Smooth muscle cell of the brain vasculature (primary cell): ENCODE measurements around the gene BOD1.

ENCODE experiments used
- DNase-seq: peaks from one replicate; pipeline ENCODE4 v3.0.0-alpha.2; 2012; ENCODE audit warnings: low read depth, low spot score

The BOD1 gene

DNA sequence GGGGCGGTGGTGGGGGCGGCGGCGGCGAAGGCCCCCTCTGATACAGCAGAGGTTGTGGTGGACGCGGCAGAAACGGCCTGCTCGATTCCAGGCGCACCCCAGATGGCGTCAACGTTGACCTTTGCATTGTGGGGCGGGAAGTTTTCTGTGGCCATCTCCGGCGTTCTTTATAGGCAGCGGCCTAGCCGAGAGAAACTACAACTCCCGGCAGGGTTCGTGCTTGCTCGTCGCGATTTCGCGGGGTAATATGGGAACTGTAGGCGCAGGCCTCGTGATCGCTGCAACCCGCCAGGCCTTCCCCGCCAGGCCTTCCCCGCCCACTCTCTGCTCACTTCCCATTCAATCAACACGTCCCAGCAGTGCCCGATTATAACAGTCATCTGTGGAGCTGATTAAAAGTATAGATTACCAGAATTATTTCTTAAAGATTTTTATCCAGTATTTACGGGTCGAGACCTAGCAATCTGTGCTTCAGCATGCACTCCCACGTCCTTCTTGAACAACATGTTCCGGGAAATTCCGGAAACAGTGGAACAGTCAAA, at the start of gene BOD1:
BOD1 (minus strand) TSS at position 74 of the 542 bp plus-strand sequence. CDS start 214 bp downstream, outside the sequence.
- peak; percentile 94 for DNase-seq

DNA sequence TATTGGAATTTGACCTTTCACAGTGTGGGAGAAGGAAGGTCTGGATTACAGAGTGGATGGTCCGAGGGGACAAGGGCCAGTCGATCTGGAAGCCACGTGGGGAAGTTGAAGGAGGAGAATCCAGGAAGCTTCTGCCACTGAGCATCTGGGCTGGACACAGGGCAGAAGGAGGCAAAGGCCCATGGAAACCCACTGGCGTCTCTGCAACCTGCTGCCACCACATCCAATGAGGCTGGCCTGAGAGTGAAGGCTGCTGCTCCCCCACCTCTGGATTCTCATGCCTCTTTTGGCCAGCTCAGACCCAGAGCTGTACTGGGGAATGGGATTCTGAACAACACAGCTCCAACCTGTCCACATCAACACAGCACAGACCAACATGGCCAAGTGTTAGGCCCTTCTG, 48.9 kb upstream of the BOD1 start:
- no peak for DNase-seq

DNA sequence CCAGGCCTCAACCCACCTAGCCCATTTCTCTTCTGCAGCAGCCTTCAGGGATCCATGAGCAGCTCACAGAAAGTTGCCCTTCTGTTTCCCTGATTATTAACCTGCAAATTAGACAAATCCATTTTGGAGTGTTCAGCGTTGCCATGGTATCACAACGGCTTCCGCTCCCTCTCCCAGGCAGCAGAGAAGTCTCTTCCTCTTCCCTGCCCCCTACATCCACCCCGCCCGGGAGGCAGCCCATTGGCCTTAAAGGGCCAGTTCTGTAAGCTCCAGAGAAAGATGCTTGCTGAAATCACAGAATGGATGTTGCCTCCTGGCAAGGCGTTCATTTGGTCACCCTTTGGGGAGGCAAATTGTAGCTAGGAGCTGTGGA, 47.7 kb upstream of the BOD1 start:
- no peak for DNase-seq

DNA sequence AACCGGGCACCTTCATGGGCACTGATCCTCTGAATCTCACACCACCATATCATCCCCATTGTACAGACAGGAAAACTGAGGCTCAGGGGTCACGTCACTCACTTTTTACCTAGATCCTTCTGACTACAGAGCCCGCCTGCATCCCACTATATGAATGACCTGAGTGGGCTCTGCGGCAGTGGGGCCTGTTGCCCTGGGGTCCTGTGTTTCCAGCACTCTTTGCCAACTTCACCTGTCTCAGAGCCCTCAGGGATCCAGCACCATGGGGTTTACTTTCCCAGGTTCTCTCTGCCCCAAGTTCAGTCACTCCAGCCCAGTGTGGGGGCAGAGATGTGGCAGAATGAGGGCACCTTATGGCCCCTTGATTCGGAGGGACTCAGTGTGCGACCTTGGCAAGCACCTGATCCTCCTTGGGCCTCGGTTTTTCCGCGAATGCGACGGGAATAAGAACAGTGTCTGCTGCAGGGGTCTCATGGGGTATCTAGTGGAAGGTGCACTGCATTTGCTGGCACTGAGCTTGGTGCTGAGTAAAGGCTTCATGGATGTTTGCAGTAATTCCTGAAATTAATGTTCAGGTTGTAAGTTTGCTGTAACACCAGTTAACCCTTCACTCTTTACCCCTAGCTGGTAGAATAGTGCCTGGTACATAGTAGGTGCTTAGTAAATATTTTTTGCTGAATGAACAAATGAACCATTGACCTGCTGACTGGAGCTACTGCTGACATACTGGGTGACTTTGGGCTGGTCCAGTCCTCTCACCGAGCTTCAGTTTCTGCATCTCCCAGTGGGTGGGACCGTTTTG, 47.1 kb upstream of the BOD1 start:
- no peak for DNase-seq

DNA sequence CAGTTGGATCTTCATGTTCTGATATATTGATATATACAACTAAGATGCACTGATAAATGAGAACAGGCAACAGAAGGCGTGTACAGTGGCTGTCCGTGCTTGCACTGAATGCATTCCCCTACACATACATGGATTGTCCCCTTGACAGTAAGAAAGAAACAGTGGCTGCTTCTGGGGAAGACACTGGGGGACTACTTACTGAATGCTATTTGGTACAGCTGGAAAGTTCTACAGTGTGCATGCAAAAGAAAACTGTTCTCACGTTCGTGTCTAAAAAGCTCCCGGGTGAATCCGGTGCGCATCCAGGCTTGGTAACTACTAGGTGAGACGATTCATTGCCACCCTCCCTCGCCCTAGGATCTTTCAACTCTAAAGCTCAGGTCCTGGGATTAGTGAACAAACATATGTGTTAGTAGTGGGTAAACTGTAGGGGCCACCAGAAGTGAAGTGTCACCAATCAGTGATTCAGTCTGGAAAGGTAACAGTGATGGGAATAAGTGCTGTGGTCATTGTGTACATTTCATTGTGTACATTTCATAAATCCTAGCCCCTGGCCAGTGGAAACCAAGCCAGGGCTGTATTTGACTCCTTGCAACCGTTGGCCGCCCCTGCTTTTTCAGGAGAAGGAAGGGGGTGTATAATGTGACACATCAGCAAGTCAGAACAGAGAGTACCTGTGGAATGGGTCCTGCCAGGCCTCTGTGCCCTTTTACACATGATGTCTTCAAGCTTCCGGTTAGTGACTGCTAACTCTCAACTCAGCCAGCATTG, 46.3 kb upstream of the BOD1 start:
- DNase-seq: no peak

DNA sequence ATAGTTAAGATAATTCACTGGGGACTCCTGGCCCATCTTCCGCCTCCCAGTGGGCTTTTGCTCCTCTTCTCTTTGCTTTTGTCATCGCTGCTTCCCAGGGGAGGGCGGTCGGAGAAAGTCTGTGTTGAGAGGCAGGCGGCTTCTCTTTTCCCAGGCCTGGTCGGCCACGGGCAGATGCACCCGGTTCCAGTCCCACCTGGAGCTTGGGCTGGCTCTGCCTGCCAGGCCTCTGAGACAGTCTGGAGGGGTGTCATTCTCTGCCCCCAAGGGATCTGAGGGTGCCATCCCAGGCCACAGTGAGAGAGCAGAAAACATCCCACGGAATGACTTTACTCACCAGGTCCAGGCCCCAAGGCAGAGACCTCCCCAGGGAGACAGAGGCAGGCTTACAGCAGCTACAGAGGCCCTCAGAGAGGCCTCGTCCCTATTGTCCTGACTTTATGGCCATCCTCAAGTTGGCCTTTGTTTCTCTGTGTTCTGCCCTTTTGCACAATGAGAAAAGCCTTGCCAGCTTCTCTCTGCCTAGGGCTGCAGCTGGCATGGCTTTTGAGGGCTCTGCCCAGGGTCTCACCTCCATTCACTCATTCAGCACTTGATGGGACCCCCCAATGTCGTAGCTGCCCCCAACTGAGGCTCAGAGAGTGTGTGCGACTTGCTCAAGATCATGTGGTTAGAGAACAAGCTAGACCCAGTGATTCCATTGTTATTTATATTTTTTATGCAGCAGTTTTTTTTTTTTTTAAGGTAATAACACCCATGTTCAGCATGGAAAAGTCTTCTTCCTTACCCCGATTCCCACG, 44.2 kb upstream of the BOD1 start:
- no peak for DNase-seq

DNA sequence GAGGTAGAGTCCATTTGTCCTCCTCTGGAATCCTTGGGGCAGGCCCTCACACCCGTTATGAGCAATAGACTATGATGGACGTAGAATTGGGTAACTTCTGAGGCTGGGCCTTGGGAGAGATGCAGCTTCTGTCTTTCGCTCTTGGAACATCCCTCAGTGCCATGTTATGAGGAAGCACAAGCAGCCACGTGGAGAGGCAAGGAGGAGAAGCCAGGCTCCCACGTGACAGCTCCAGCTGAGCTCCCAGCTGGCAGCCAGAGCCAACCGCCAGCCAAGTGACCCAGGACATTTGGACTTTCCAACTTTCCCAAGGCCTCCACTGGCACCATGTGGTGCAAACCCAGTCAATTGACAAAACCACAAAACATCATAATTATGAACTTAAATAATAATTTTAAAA, 43.0 kb upstream of the BOD1 start:
- DNase-seq: no peak

DNA sequence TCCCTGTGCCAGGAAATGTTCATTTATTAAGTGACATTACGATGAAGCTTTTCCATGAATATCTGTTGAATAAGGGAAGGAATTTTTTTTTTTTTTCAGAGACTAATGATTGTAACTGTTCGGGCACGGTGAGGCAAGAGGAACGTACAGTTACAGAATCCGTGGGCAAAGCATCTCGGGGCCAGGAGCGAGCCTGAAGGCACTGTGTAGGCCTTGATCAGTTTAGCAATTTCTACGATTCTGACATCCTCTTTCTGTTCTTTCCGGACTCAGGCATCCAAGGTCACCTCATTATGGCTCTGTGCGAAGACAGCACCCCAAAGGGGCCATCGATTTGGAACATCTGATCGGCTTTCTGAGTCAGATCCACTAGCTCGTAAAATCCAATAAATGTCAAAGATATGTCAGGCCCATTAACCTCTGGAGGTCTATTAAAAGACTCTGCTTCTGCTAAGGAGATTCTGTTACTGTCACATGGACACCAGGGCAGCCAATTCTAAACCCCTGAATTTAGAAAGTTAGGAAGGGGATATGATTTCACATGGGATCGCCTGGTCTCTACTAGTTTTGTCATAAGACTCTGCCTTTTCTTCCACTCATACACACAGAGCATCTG, 41.4 kb upstream of the BOD1 start:
- DNase-seq: no peak

DNA sequence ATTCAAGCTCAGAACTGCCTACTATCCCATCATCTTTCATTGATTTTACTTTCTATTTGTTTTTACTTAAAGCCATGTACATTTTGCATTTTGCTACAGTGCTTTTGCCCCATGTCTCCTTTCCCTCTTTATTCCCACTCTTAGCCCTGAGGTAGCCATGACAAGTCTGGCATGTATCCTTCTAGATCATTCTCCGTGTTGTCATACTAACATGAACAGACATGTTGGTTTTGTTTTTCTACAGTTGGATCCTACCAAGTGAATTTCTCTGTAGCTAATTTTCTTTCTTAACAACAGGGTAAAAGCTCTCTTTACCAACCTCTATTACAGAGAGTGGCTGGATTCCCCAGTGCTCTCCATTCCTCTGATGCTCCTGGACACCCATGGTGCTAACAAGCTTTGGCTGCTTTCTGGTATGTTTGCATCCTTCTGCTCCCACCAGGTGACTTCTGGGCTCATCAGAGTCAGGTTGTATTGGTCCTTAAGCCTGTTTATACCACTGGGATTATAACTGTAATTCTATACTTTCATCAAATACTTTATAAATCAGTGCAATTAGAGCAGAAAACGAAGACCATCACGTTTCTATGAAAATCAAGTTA, 38.8 kb upstream of the BOD1 start:
- DNase-seq: no peak

DNA sequence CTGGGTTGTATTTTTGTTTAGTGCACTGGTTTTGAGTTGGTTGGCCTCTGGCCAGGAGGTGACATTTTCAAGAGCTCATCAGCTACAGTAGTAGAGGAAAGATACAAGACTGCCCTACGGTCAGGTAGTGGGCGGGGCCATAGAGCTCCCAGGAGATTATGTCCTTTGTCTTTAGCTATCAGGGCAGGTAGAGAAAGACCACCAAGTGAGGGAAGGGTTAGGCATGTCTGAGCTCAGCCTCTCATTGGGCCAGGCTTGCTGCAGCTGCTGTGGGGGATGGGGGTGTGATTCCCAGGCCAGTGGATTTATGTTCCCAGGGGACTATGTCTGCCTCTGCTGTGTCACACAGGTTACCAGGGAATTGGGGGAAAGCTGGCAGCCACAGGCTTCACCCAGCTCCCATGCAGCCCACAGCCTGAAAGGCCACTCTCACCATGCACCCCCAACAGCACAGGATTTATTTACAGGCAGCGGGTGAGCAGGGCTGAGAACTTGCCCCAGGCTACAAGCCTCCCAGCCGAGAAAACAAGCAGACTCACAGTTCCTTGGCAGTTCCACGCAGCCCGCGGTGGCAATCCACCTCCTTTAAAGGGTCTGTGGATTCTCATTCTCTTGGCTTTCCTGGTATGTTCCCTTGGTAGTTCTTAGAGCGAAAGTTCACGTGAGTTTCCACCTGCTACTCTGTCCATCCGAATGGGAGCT, 37.5 kb upstream of the BOD1 start:
- no peak for DNase-seq

DNA sequence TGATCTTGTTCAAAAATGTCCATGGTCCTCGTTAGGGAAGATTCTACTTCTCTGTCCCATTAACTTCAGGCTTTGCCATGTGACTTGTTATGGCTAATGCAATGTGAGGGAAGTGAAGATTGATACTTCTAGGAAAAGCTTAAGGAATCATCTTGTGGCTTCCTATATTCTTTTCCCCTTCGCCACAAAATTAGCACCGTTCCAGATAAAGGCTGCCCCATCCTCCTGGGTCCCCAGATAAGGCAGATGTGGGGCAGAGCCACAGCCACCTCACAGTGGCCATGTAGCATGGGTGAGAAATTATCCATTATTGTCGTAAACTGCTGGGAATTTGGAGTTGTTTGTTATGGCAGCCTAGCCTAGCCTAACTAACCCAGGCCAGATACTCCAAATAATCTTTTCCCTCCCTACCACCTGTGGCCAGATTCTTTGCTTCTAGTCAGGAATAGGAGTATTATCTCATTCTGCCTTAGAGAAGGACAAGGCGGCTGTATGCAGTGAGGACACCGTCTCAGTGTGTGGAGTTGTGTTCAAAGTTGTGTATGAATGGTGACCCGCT, 31.9 kb upstream of the BOD1 start:
- DNase-seq: no peak

DNA sequence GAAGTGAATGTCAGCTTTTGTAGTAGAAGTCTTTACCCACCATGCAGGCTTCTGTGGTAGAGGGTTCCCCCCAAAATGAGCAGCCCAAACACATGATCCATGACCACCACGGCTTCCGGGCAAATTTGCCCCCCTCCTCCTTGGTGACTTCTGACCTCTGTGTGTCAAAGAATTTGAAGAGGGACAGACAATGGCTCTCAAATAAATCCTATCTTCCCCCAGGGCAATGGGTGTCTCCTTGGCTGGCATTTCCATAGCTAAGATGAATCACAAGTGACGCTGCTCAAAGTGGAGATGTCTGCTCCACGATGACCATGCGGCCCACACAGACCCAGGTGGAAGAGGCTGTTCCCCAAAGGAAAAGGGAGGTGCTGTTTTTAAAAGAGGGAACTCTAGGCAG, 30.2 kb upstream of the BOD1 start:
- DNase-seq: no peak

DNA sequence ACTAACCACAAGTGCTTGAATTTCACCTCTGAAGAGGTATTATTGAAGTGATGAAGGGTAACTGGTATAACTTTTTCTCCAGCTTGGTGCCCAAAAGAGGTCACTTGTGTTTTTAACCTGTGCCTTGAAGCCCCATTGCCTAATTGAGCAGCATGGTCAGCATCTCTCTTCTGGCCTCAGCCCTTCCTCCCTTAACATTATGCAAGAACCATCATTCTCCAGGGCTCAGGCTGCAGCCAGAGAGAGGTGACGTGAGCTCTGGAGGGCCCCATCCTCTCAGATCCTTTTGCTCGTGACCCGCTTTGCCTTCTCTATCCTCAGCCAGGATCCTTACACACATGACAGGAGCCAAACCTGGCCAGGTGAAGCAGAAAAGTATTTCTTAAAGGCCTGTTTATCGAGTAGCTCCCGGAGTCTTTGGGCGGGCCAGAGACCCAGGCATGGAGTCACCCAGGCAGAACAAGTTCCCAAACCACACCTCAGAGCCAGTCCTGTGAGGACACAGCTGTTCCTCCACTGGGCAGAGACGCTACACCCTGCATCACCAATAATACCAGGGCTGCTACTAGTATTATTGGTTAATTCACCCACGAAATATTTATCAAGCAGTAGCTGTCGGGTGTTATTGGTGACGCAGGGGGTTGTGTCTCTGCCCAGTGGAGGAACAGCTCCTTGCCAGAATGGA, 29.6 kb upstream of the BOD1 start:
- DNase-seq: no peak

DNA sequence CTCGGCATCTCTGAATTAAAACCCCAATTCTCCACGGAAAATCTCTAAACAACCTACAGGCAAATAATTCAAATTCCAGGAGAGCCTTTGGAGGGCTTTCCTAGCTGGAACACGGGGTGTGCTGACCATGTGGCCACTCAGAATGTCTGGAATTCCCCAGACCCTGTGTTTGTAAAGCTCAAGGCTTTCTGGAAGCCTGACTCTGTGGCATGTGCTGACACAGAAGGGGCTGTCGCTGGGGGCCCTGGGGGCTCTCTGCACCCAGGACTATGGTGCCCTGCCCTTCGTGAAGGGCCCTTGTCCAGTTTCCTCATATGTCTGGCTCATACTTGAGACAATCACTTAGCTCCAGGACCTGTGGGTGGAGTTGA, 29.0 kb upstream of the BOD1 start:
- DNase-seq: no peak

DNA sequence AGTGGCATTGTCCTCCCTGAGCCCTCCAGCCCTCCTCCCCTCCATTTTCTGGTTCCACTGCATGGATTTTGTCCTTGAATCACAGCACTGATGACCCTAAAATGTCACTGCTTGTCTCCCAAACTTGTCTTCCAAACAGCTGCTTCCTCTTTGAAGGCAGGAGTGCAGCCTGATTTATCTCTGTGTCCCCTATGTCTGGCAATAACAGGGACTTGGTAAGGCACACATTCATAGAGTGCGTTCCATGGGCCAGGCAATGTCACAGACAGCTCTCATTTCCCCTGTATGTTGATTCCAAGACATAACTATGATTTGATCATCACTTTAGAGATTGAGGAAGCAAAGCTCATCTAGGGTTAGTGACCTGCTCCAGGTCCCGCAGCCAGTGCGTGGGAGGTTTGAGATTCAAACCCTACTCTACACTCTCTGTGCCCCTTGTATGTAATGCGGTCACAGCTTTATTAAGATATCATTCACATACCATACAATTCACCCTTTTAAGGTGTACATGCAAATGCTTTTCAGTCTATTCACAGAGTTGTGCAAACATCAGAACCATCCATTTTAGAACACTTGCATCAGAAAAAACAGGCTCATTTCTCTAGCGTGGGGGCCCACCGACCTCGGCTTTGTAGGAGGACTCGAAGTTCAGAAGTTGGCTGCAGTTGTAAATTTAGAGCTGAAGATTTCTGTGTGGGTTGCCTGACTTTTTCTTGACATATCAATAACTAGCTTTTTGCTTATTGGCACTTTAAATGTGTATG, 28.4 kb upstream of the BOD1 start:
- no peak for DNase-seq

DNA sequence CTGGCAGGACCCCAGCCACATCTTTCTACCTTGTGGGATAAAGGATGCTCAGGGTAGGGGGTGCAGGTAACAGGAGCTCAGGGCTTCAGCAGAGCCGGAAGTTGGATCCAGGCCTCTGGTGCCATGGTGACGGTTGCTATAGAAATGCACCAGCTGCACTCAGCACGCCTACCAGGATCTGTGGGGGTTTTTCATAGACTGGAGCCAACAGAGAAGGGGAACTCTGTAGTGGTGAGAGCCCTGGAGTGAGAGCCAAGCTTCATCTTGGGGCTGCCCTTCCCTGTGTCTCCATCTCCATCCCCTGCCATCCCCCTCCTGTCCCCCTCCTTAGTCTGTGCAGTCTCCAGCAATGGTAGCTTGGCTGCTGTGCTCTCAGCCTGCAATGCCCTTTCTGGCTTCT, 27.5 kb upstream of the BOD1 start:
- DNase-seq: no peak

DNA sequence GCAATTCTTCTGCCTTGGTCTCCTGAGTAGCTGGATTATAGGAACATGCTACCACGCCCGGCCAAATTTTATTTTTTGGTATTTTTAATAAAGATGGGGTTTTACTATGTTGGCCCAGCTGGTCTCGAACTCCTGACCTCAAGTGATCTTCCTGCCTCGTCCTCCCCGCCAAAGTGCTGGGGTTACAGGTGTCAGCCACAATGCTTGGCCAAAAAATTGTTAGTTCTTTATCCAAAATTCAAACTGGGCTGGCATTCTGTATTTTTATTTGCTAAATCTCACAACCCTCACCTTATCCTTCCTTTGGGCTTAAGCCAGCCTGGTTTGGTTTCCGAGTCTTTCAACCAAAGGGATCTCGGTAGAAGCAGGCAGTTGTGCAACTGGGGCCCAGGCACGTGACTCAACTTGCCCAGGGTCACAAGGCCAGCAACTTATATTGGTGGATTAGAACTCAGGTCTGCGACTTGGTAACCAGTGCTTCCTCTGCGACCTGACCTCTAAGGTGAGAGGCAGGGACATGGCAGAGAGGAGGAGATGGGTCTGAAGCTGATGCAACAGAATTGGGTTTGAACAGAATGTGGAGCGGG, 26.5 kb upstream of the BOD1 start:
- DNase-seq: no peak

DNA sequence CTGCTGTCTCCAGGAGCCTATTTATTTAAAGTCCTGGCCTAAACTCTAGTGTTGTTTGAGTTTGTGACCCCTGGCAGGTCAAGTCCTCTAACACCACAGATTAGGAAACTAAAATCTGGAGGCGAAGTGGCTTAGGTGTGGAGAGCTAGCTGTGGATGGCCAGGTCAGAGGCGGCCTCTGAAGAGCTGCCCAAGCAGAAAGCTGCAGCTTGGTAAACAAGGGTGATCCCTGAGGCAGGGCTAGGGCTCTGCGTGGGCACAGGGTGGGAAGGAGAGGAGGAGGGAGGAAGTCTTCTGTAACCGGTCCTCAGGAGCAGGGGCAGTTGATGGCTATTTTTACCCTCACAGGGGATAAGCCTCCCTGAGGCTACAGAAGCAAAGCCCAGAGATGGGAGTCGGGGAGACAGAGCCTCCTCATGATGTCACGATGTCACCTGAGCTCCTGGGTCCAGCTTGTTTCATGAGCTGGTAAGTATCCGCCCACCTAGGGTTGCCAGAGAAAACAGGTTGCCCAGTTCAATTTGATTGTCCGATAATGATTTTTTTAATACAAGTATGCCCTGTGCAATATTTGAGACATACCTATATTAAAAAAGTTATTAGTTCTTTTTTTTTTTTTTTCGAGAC, 25.9 kb upstream of the BOD1 start:
- DNase-seq: no peak
